RPMI8226 (cell line): ENCODE measurements around the gene RNF34.
"Not testable (repeated sequence)": the region's sequence is repeated elsewhere in the genome, so short reads cannot be mapped to it uniquely, and the experiment has no call there.

ENCODE experiments used
- DNase-seq: peaks from one replicate; pipeline ENCODE4 v3.0.0-alpha.2; 2015

RNF34 gene

GRCh38 chr12:121399391-121400331 lies at the start of gene RNF34:
TSS of gene RNF34 (plus strand) at chr12:121400118. CDS start at chr12:121400213, 95 bp downstream.
- peak; percentile 99 for DNase-seq

- peak; percentile 97 for DNase-seq
These were observed 47.9 kb upstream of the RNF34 start, which contains the start of gene ANAPC5 for GRCh38 chr12:121351820-121352681. TSS of gene ANAPC5 (minus strand) at chr12:121352411. CDS start at chr12:121352340, 71 bp downstream.

- DNase-seq: no peak
These were observed 47.3 kb upstream of the RNF34 start for GRCh38 chr12:121352682-121353018.

- no peak for DNase-seq
These were observed 44.1 kb upstream of the RNF34 start for GRCh38 chr12:121355818-121356217.

- no peak for DNase-seq
These were observed 43.3 kb upstream of the RNF34 start for GRCh38 chr12:121356657-121357056.

GRCh38 chr12:121357331-121357730 lies 42.6 kb upstream of the RNF34 start:
- no peak for DNase-seq

GRCh38 chr12:121358073-121358472 lies 41.8 kb upstream of the RNF34 start:
- DNase-seq: no peak

GRCh38 chr12:121364683-121365121 lies 35.2 kb upstream of the RNF34 start:
- no peak for DNase-seq

GRCh38 chr12:121365416-121366062 lies 34.4 kb upstream of the RNF34 start:
- DNase-seq: peak; percentile 53

GRCh38 chr12:121366063-121366459 lies 33.9 kb upstream of the RNF34 start:
- DNase-seq: no peak

GRCh38 chr12:121371404-121371803 lies 28.5 kb upstream of the RNF34 start:
- DNase-seq: no peak

- DNase-seq: no peak
These were observed 26.2 kb upstream of the RNF34 start for GRCh38 chr12:121373755-121374154.

- not testable (repeated sequence) for DNase-seq
These were observed 25.6 kb upstream of the RNF34 start for GRCh38 chr12:121374336-121374735.

GRCh38 chr12:121374945-121375584 lies 24.9 kb upstream of the RNF34 start:
- not testable (repeated sequence) for DNase-seq

GRCh38 chr12:121376754-121377697 lies 22.9 kb upstream of the RNF34 start:
- DNase-seq: no peak

- DNase-seq: no peak
These were observed 21.2 kb upstream of the RNF34 start for GRCh38 chr12:121378736-121379135.

- no peak for DNase-seq
These were observed 20.0 kb upstream of the RNF34 start for GRCh38 chr12:121379945-121380344.

GRCh38 chr12:121383601-121384021 lies 16.3 kb upstream of the RNF34 start:
- no peak for DNase-seq

- not testable (repeated sequence) for DNase-seq
These were observed 15.0 kb upstream of the RNF34 start for GRCh38 chr12:121384891-121385290.

- no peak for DNase-seq
These were observed 11.4 kb upstream of the RNF34 start for GRCh38 chr12:121388421-121388981.

- DNase-seq: no peak
These were observed 9.1 kb upstream of the RNF34 start for GRCh38 chr12:121390856-121391255.
